Kidney epithelial cell (primary cell): Measurements from ENCODE around the gene RHBDD1. TPM values are rescaled to one million over a fixed set of nuclear protein-coding genes. Genes with fewer than 3 reads are reported as not detected.

Source experiments
- DNase-seq: peaks from one replicate; pipeline ENCODE4 v3.0.0-alpha.2; 2010; ENCODE audit warnings: low read depth
- H3K27me3 ChIP-seq: 2 replicates; pipeline ENCODE4 v1.6.0; 2011; ENCODE audit warnings: low read length; ENCODE audit not compliant: control insufficient read depth, insufficient read depth
- H3K36me3 ChIP-seq: 2 replicates; pipeline ENCODE4 v1.5.1; 2011; ENCODE audit warnings: low read length; ENCODE audit not compliant: control insufficient read depth, insufficient read depth
- H3K4me3 ChIP-seq: 2 replicates; pipeline ENCODE4 v1.5.1; 2011; ENCODE audit warnings: low read depth, mild to moderate bottlenecking, control low read depth, low read length
- total RNA-seq: library from RNA; depleted of rRNA; stranded (reverse); fragments of >200 nt; gene quantifications from 2 replicates; pipeline ENCODE4 v1.2.3, GENCODE V29; 2015
- TF ChIP-seq, protein P1 (sequence below): IDR thresholded peaks from 2 replicates; pipeline ENCODE4 v1.5.1; 2011; ENCODE audit warnings: mild to moderate bottlenecking, moderate library complexity, low read length, control low read depth, inconsistent platforms; ENCODE audit not compliant: insufficient read depth, poor library complexity, severe bottlenecking

RHBDD1 gene
- total RNA-seq, 1 donor from 2014 or later, result 23.7 TPM

GRCh38 chr2:226875438-226876225, 39.8 kb downstream of the RHBDD1 start:
- no peaks in the 10 kb centered on the region for H3K27me3 ChIP-seq
- TF ChIP-seq, protein P1, sequence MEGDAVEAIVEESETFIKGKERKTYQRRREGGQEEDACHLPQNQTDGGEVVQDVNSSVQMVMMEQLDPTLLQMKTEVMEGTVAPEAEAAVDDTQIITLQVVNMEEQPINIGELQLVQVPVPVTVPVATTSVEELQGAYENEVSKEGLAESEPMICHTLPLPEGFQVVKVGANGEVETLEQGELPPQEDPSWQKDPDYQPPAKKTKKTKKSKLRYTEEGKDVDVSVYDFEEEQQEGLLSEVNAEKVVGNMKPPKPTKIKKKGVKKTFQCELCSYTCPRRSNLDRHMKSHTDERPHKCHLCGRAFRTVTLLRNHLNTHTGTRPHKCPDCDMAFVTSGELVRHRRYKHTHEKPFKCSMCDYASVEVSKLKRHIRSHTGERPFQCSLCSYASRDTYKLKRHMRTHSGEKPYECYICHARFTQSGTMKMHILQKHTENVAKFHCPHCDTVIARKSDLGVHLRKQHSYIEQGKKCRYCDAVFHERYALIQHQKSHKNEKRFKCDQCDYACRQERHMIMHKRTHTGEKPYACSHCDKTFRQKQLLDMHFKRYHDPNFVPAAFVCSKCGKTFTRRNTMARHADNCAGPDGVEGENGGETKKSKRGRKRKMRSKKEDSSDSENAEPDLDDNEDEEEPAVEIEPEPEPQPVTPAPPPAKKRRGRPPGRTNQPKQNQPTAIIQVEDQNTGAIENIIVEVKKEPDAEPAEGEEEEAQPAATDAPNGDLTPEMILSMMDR, result no peak
- H3K36me3 ChIP-seq, result no peaks in the 10 kb centered on the region
- DNase-seq, result no peak
- H3K4me3 ChIP-seq, result no peak overlapping the region

DNA sequence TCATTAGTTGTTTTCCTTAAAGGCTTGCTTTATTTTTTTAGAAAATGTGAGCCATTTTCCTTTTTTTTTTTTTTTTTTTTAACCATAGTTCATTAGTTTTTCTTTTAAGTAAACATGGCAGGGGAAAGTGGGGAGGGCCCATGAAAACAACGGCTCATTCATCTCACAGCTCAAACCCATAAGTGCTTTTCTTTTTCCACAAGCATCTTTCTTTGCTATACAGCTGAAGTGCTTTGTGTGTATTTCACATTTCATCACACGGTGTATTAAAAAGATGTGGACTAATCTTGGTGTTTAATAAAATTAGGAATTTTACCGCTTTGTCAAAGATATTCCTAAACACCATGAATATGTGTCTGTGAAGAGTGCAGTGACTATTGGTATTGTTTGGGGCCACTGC, 41.6 kb downstream of the RHBDD1 start:
- no peak for DNase-seq
- Histone ChIP-seq H3K27me3 (no peaks in the 10 kb centered on the region), H3K4me3 (no peak overlapping the region), H3K36me3 (no peaks in the 10 kb centered on the region)
- TF ChIP-seq, protein P1, result no peak

DNA sequence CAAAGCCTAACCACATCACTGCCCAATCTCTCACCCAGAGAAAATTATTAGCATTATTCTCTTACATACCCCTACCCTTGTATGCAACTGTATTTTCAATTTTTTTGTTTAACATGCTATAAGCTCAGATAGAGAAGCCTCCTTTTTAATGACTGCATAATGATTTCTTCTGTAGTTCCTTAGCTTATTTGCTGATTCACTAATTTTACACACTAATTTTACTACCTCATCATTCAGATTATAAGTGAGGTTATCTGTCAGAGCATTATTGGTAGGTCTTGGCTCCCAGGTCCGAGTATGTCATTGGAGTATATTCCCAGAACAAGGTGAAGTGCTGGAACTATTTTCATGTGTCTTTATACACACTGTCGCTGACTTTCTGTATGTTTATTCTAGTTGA, 45.4 kb downstream of the RHBDD1 start:
- Histone ChIP-seq H3K36me3 (no peaks in the 10 kb centered on the region), H3K4me3 (no peak overlapping the region), H3K27me3 (no peaks in the 10 kb centered on the region)
- no peak for DNase-seq
- TF ChIP-seq, protein P1, result no peak

DNA sequence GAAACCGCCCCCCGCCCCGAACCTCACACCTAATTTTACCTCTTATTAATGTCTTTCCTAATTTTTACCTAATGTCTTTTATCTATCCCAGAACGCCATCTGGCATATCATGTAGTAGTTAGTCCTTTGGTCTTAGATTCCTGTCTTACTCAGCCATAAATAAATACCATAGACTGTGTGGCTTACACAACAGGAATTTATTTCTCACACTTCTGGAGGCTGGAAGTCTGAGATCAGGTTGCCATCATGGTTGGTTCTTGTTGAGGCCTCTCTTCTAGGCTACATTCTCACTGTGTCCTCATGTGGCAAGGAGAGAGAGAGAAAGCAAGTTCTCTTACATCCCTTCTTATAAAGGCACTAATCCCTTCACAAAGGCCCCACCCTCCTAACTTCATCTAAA, 46.8 kb downstream of the RHBDD1 start:
- no peaks in the 10 kb centered on the region for H3K27me3 ChIP-seq

DNA sequence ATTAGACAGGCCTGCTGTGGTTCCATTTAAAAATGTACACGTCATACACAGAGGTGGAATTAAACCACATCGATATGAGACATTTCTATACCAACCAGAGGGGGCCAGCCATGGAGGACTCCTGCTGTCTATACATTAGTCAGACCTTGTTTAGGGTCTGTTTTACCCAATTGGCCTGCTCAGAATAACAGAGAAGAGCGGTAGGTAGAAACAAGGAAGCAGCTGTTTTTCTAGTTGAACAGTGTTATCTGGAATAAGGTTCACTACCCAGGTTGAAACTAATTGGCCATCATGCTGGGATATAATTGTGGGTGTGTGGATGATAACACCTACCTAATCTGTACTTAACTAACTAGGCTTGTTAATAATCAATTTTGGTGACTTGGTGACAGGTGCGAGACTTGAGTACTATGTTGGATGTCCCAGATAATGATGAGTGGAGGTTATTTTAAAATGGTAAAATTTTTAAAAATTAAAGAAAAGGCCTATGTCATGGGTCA, 47.5 kb downstream of the RHBDD1 start:
- no peak for DNase-seq
- Histone ChIP-seq H3K36me3 (no peaks in the 10 kb centered on the region), H3K27me3 (no peaks in the 10 kb centered on the region), H3K4me3 (no peak overlapping the region)
- TF ChIP-seq, protein P1, result no peak

More for the DNA sequence above, 46.8 kb downstream of the RHBDD1 start:
- Histone ChIP-seq H3K36me3 (no peaks in the 10 kb centered on the region), H3K4me3 (no peak overlapping the region)
- TF ChIP-seq, protein P1, result no peak
- DNase-seq, result no peak
